Fibroblast of skin of abdomen (primary cell): Measurements from ENCODE around the gene LIPC.

Experiments
- DNase-seq: peaks from one replicate; pipeline ENCODE4 v3.0.0-alpha.2; 2013

LIPC gene

GRCh38 chr15:58475573-58476524, 44.1 kb downstream of the LIPC start:
- DNase-seq = peak; percentile 67

GRCh38 chr15:58476525-58477162, 44.9 kb downstream of the LIPC start:
- DNase-seq = no peak

GRCh38 chr15:58477170-58477569, 45.4 kb downstream of the LIPC start:
- no peak for DNase-seq

- no peak for DNase-seq
Observed at GRCh38 chr15:58478035-58478434, 46.2 kb downstream of the LIPC start.

GRCh38 chr15:58478579-58478978, 46.8 kb downstream of the LIPC start:
- DNase-seq = no peak

GRCh38 chr15:58479941-58480340, 48.1 kb downstream of the LIPC start:
- peak; percentile 66 for DNase-seq

- DNase-seq = no peak
Observed at GRCh38 chr15:58483376-58483775, 51.6 kb downstream of the LIPC start.

GRCh38 chr15:58484791-58485600, 53.2 kb downstream of the LIPC start:
- no peak for DNase-seq

GRCh38 chr15:58486062-58486461, 54.3 kb downstream of the LIPC start:
- no peak for DNase-seq

- no peak for DNase-seq
Observed at GRCh38 chr15:58486564-58486963, 54.8 kb downstream of the LIPC start.

GRCh38 chr15:58487041-58487723, 55.4 kb downstream of the LIPC start:
- no peak for DNase-seq

- DNase-seq = no peak
Observed at GRCh38 chr15:58487724-58488120, 55.9 kb downstream of the LIPC start.

- DNase-seq = no peak
Observed at GRCh38 chr15:58489289-58490085, 57.7 kb downstream of the LIPC start.

- no peak for DNase-seq
Observed at GRCh38 chr15:58490086-58490887, 58.5 kb downstream of the LIPC start.

GRCh38 chr15:58490888-58491473, 59.2 kb downstream of the LIPC start:
- DNase-seq = no peak

- DNase-seq = no peak
Observed at GRCh38 chr15:58491499-58492202, 59.9 kb downstream of the LIPC start.

GRCh38 chr15:58492661-58493397, 61.0 kb downstream of the LIPC start:
- no peak for DNase-seq

- no peak for DNase-seq
Observed at GRCh38 chr15:58494567-58494966, 62.8 kb downstream of the LIPC start.

- no peak for DNase-seq
Observed at GRCh38 chr15:58495891-58496408, 64.2 kb downstream of the LIPC start.
